ENCODE measurements around the gene UMPS.

The UMPS gene

DNA sequence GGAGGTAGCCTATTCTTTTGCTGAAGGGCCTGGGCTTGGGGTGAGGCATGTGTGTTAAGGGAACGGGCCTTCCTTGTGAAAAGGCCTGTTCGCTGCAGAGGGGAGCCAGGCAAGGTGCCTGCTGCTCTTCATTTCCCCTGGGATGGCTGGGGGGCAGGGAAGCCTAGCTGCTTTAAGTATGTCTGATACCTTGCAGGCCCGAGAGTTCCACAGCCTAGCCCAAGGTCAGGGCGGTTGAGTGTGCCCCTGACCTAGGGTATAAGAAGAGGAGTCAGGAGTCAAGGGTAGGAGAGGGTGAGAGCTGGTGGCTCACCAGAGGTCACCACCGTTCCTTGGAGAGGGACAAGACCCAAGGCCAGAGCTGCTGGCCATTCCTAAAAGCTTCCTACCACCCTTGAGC, 46.6 kb downstream of the UMPS start:
- no peak overlapping the region for H3K23ac ChIP-seq (ENCODE audit: low read length in 2 of 2)

DNA sequence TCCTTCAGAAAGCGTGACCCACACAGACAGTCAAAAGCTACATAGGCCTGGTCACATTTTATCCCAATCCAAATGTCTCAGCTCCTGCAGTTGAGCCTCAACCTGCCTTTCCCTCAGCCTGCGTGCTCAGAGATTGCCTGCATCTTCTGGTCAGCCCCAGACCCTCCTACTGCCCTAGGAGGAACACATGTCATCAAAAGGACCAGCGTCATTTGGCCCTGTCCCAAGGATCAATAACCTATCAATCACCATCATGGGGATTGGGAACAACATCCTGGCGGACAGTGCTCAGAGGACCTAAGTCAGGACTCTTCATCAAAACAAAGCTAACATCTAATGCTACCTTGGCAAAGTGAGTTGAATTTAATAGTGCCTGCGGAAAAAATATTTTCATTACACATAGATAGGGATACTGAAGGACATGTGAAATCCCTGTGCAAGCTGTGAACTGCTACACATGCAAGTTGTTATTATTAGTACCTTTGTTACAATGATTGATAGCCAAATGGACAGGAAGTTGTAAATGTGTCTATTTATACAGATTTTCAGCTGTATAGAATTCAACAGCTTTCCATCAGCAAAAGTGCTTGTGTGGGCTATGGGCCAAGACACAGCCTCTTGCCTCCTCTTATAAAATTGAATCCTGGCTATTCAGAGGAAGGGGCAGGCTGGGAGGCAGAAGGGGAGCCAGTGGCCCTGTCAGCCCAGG, 47.7 kb downstream of the UMPS start:
- H3K4ac ChIP-seq (ENCODE audit: low read depth in 1 of 2, low read length in 2 of 2), result peak overlapping the region in 1 of 2 experiments; percentile 9
- H2BK12ac ChIP-seq (ENCODE audit: low read length in 2 of 2), result peak overlapping the region in 1 of 2 experiments; percentile 16
- no peak for DNase-seq
- H3K14ac ChIP-seq (ENCODE audit: low read length in 2 of 2), result no peak overlapping the region
- H3K4me1 ChIP-seq (ENCODE audit: control insufficient read depth, insufficient read depth, low read depth, low read length), result peaks cover 45% of the 10 kb centered on the region
- no peak overlapping the region for H4K91ac ChIP-seq (ENCODE audit: low read length)
- H3K4me2 ChIP-seq (ENCODE audit: low read length, poor library complexity, severe bottlenecking), result no peak overlapping the region
- H3K4me3 ChIP-seq (ENCODE audit: insufficient read depth in 1 of 2, low read depth in 1 of 2, low read length in 2 of 2), result no peak overlapping the region
- H2AK5ac ChIP-seq (ENCODE audit: low read length, severe bottlenecking), result peak overlapping the region; percentile 2
- H2BK120ac ChIP-seq (ENCODE audit: low read depth, low read length), result no peak overlapping the region
- 97% methylated on average over 4 of the region's 5 CpGs for WGBS
- H3K27ac ChIP-seq (ENCODE audit: low read length, poor library complexity, severe bottlenecking), result no peak overlapping the region
- H4K8ac ChIP-seq (ENCODE audit: low read length), result no peak overlapping the region
- peaks cover 47 to 58% of the 10 kb centered on the region in 2 experiments for H3K36me3 ChIP-seq (ENCODE audit: control insufficient read depth in 1 of 2, insufficient read depth in 2 of 2, low read depth in 1 of 2, low read length in 2 of 2)
- H2BK5ac ChIP-seq (ENCODE audit: low read depth, low read length, poor library complexity, severe bottlenecking), result no peak overlapping the region
- peak overlapping the region; percentile 37 to 44 for H3K18ac ChIP-seq (ENCODE audit: low read depth in 1 of 2, low read length in 2 of 2)
- H2AFZ ChIP-seq (ENCODE audit: low read depth, low read length), result no peak overlapping the region
- H3K9ac ChIP-seq (ENCODE audit: low read length), result no peak overlapping the region
- H2BK15ac ChIP-seq (ENCODE audit: low read depth, poor library complexity, severe bottlenecking), result no peak overlapping the region
- no peaks in the 10 kb centered on the region for H3K9me3 ChIP-seq (ENCODE audit: control insufficient read depth, low read length)
- H3K27me3 ChIP-seq (ENCODE audit: control insufficient read depth in 1 of 2, insufficient read depth in 1 of 2, low read length in 2 of 2), result no peaks in the 10 kb centered on the region
- peaks cover 48% of the 10 kb centered on the region for H3K79me1 ChIP-seq (replicated peaks; ENCODE audit: low read length, poor library complexity, severe bottlenecking)
- H3K23ac ChIP-seq (ENCODE audit: low read length in 2 of 2), result no peak overlapping the region

More for the DNA sequence above, 46.6 kb downstream of the UMPS start:
- DNase-seq, result no peak
- 91% methylated on average over 5 of the region's 5 CpGs for WGBS
- no peak overlapping the region for H2BK120ac ChIP-seq (ENCODE audit: low read depth, low read length)
- H3K4me3 ChIP-seq (ENCODE audit: insufficient read depth in 1 of 2, low read depth in 1 of 2, low read length in 2 of 2), result no peak overlapping the region
- H3K18ac ChIP-seq (ENCODE audit: low read depth in 1 of 2, low read length in 2 of 2), result peak overlapping the region in 1 of 2 experiments; percentile 71
- no peak overlapping the region for H3K27ac ChIP-seq (ENCODE audit: low read length, poor library complexity, severe bottlenecking)
- H2BK12ac ChIP-seq (ENCODE audit: low read length in 2 of 2), result peak overlapping the region in 1 of 2 experiments; percentile 29
- no peak overlapping the region for H3K9ac ChIP-seq (ENCODE audit: low read length)
- H4K8ac ChIP-seq (ENCODE audit: low read length), result peak overlapping the region; percentile 35
- H3K4ac ChIP-seq (ENCODE audit: low read depth in 1 of 2, low read length in 2 of 2), result peak overlapping the region in 1 of 2 experiments; percentile 16
- no peak overlapping the region for H3K4me2 ChIP-seq (ENCODE audit: low read length, poor library complexity, severe bottlenecking)
- H2BK15ac ChIP-seq (ENCODE audit: low read depth, poor library complexity, severe bottlenecking), result peak overlapping the region; percentile 40
- peaks cover 48% of the 10 kb centered on the region for H3K79me1 ChIP-seq (replicated peaks; ENCODE audit: low read length, poor library complexity, severe bottlenecking)
- peaks cover 47 to 56% of the 10 kb centered on the region in 2 experiments for H3K36me3 ChIP-seq (ENCODE audit: control insufficient read depth in 1 of 2, insufficient read depth in 2 of 2, low read depth in 1 of 2, low read length in 2 of 2)
- peaks cover 52% of the 10 kb centered on the region for H3K4me1 ChIP-seq (ENCODE audit: control insufficient read depth, insufficient read depth, low read depth, low read length)
- no peak overlapping the region for H2AK5ac ChIP-seq (ENCODE audit: low read length, severe bottlenecking)
- H2AFZ ChIP-seq (ENCODE audit: low read depth, low read length), result no peak overlapping the region
- no peaks in the 10 kb centered on the region for H3K9me3 ChIP-seq (ENCODE audit: control insufficient read depth, low read length)
- peak overlapping the region; percentile 70 for H4K91ac ChIP-seq (ENCODE audit: low read length)
- no peaks in the 10 kb centered on the region for H3K27me3 ChIP-seq (ENCODE audit: control insufficient read depth in 1 of 2, insufficient read depth in 1 of 2, low read length in 2 of 2)
- no peak overlapping the region for H2BK5ac ChIP-seq (ENCODE audit: low read depth, low read length, poor library complexity, severe bottlenecking)
- no peak overlapping the region for H3K14ac ChIP-seq (ENCODE audit: low read length in 2 of 2)

DNA sequence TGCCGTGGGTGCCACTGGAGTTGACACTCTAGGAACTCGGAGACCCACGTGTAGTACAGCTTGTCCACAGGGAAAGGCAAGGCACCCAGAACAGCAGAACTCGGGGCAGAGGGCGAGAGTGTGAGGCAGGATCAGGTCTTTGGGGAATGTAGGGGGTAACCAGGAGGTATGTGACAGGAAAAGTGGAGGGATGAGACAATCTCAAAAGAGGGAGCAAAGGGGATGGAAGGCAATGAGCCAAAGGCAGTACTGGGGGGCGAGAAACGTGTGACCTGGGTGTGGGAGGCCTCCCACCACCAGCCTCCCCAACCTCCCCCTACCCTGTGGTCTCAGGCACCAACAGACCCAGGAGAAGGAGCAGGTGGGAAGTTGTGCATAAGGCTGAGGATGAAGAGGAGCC, 48.9 kb downstream of the UMPS start:
- DNase-seq, result no peak
- 97% methylated on average over 5 of the region's 7 CpGs for WGBS
- Histone ChIP-seq H2BK5ac (ENCODE audit: low read depth, low read length, poor library complexity, severe bottlenecking) (no peak overlapping the region), H3K27me3 (ENCODE audit: control insufficient read depth in 1 of 2, insufficient read depth in 1 of 2, low read length in 2 of 2) (no peaks in the 10 kb centered on the region), H2BK12ac (ENCODE audit: low read length in 2 of 2) (peak overlapping the region; percentile 20 to 23), H2BK120ac (ENCODE audit: low read depth, low read length) (peak overlapping the region; percentile 57), H3K14ac (ENCODE audit: low read length in 2 of 2) (no peak overlapping the region), H3K23ac (ENCODE audit: low read length in 2 of 2) (no peak overlapping the region), H3K4me1 (ENCODE audit: control insufficient read depth, insufficient read depth, low read depth, low read length) (peaks cover 40% of the 10 kb centered on the region), H3K79me1 (replicated peaks; ENCODE audit: low read length, poor library complexity, severe bottlenecking) (peaks cover 43% of the 10 kb centered on the region), H3K9ac (ENCODE audit: low read length) (no peak overlapping the region), H3K4ac (ENCODE audit: low read depth in 1 of 2, low read length in 2 of 2) (peak overlapping the region in 1 of 2 experiments; percentile 81), H3K36me3 (ENCODE audit: control insufficient read depth in 1 of 2, insufficient read depth in 2 of 2, low read depth in 1 of 2, low read length in 2 of 2) (peaks cover 41 to 58% of the 10 kb centered on the region in 2 experiments), H2BK15ac (ENCODE audit: low read depth, poor library complexity, severe bottlenecking) (peak overlapping the region; percentile 58), H2AFZ (ENCODE audit: low read depth, low read length) (no peak overlapping the region), H3K9me3 (ENCODE audit: control insufficient read depth, low read length) (no peaks in the 10 kb centered on the region), H3K27ac (ENCODE audit: low read length, poor library complexity, severe bottlenecking) (no peak overlapping the region), H2AK5ac (ENCODE audit: low read length, severe bottlenecking) (peak overlapping the region; percentile 11), H4K8ac (ENCODE audit: low read length) (peak overlapping the region; percentile 35), H4K91ac (ENCODE audit: low read length) (peak overlapping the region; percentile 45), H3K4me3 (ENCODE audit: insufficient read depth in 1 of 2, low read depth in 1 of 2, low read length in 2 of 2) (no peak overlapping the region), H3K18ac (ENCODE audit: low read depth in 1 of 2, low read length in 2 of 2) (peak overlapping the region; percentile 91 to 94), H3K4me2 (ENCODE audit: low read length, poor library complexity, severe bottlenecking) (no peak overlapping the region)

- Histone ChIP-seq H3K27ac (ENCODE audit: low read length, poor library complexity, severe bottlenecking) (peak overlapping the region; percentile 66), H3K4me2 (ENCODE audit: low read length, poor library complexity, severe bottlenecking) (no peak overlapping the region), H2AFZ (ENCODE audit: low read depth, low read length) (no peak overlapping the region), H3K9ac (ENCODE audit: low read length) (peak overlapping the region; percentile 70), H4K8ac (ENCODE audit: low read length) (peak overlapping the region; percentile 81), H2BK5ac (ENCODE audit: low read depth, low read length, poor library complexity, severe bottlenecking) (peak overlapping the region; percentile 4), H4K91ac (ENCODE audit: low read length) (peak overlapping the region; percentile 91), H2BK120ac (ENCODE audit: low read depth, low read length) (peak overlapping the region; percentile 57), H3K27me3 (ENCODE audit: control insufficient read depth in 1 of 2, insufficient read depth in 1 of 2, low read length in 2 of 2) (no peaks in the 10 kb centered on the region), H2BK12ac (ENCODE audit: low read length in 2 of 2) (peak overlapping the region; percentile 18 to 69), H3K4ac (ENCODE audit: low read depth in 1 of 2, low read length in 2 of 2) (peak overlapping the region; percentile 6 to 75), H3K36me3 (ENCODE audit: control insufficient read depth in 1 of 2, insufficient read depth in 2 of 2, low read depth in 1 of 2, low read length in 2 of 2) (peaks cover 43 to 63% of the 10 kb centered on the region in 2 experiments), H3K14ac (ENCODE audit: low read length in 2 of 2) (peak overlapping the region in 1 of 2 experiments; percentile 88), H3K4me1 (ENCODE audit: control insufficient read depth, insufficient read depth, low read depth, low read length) (peaks cover 42% of the 10 kb centered on the region), H2BK15ac (ENCODE audit: low read depth, poor library complexity, severe bottlenecking) (peak overlapping the region; percentile 57), H3K23ac (ENCODE audit: low read length in 2 of 2) (peak overlapping the region in 1 of 2 experiments; percentile 5), H2AK5ac (ENCODE audit: low read length, severe bottlenecking) (peak overlapping the region; percentile 72), H3K4me3 (ENCODE audit: insufficient read depth in 1 of 2, low read depth in 1 of 2, low read length in 2 of 2) (no peak overlapping the region), H3K18ac (ENCODE audit: low read depth in 1 of 2, low read length in 2 of 2) (peak overlapping the region; percentile 91 to 94), H3K79me1 (replicated peaks; ENCODE audit: low read length, poor library complexity, severe bottlenecking) (peaks cover 48% of the 10 kb centered on the region), H3K9me3 (ENCODE audit: control insufficient read depth, low read length) (no peaks in the 10 kb centered on the region)
- WGBS, result 96% methylated on average over 9 of the region's 9 CpGs
- no peak for DNase-seq
These were observed 49.5 kb downstream of the UMPS start for GRCh38 chr3:124779751-124780191.
